Sigmoid colon (tissue), 7 donors: ENCODE measurements around the gene COL4A4. TPM values are rescaled to one million over a fixed set of nuclear protein-coding genes. Genes with fewer than 3 reads are reported as not detected.
A peak's percentile ranks its signal among the peaks of the same experiment; 100 is the strongest.

ENCODE experiments used
- DNase-seq: peaks from one replicate; pipeline ENCODE4 v3.0.0-alpha.2; 2019
- H3K27ac ChIP-seq, 4 donors: fragments of 200-600 bp; sonication (generic); one replicate each; pipeline ENCODE4 v1.5.1; 2016 to 2019; ENCODE audit warnings: mild to moderate bottlenecking in 1 of 4
- H3K27me3 ChIP-seq, 3 donors: fragments of 200-600 bp; sonication (generic); one replicate each; pipeline ENCODE4 v1.5.1; 2019; ENCODE audit warnings: mild to moderate bottlenecking in 1 of 3
- H3K36me3 ChIP-seq, 4 donors: fragments of 200-600 bp; sonication (generic); one replicate each; pipeline ENCODE4 v1.5.1; 2016 to 2019
- H3K4me1 ChIP-seq, 4 donors: fragments of 200-600 bp; sonication (generic); one replicate each; pipeline ENCODE4 v1.5.1; 2017 to 2019
- H3K4me3 ChIP-seq, 4 donors: fragments of 200-600 bp; sonication (generic); one replicate each; pipeline ENCODE4 v1.5.1; 2017 to 2019; ENCODE audit warnings: mild to moderate bottlenecking in 2 of 4, moderate library complexity in 1 of 4
- H3K9me3 ChIP-seq, 4 donors: fragments of 200-600 bp in 3 of 4; sonication (generic) in 3 of 4; one replicate each; pipeline versions ENCODE4 v1.5.1 to v1.6.1; 2013 to 2019
- CTCF ChIP-seq, 4 experiments: fragments of 450-650 bp in 3 of 4; fragments of 200-600 bp in 1 of 4; IDR thresholded peaks; one replicate each; pipeline ENCODE4 v1.5.1; 2016 to 2019; ENCODE audit warnings: antibody characterized with exemption in 4 of 4, mild to moderate bottlenecking in 3 of 4, moderate library complexity in 2 of 4
- EP300 ChIP-seq, 4 donors: sonication (generic); formaldehyde crosslinking; IDR thresholded peaks; one replicate each; pipeline ENCODE4 v1.6.1; 2017; ENCODE audit warnings: antibody characterized with exemption in 4 of 4
- POLR2A ChIP-seq, 2 donors: fragments of 450-650 bp; IDR thresholded peaks; one replicate each; pipeline ENCODE4 v1.6.1; 2016; ENCODE audit warnings: antibody characterized with exemption in 2 of 2, mild to moderate bottlenecking in 2 of 2, moderate library complexity in 2 of 2
- POLR2AphosphoS5 ChIP-seq, 4 donors: sonication (generic); formaldehyde crosslinking; IDR thresholded peaks; one replicate each; pipeline ENCODE4 v1.6.1; 2017; ENCODE audit warnings: antibody characterized with exemption in 4 of 4
- WGBS, 2 donors: extraction: QIAGEN DNeasy Blood & Tissue Kit; methylation state at CpG; one replicate each; pipeline ENCODE4 v1.1.7; 2013; 5-methylcytosine and 5-hydroxymethylcytosine counted together
- intact Hi-C: fragments of 100-400 bp; cut with DNase I; formaldehyde crosslinking; loops from one replicate; pipeline ENCODE4 v1.15.1; 2023
- polyA plus RNA-seq, 3 donors: library from polyadenylated mRNA; stranded (reverse); fragments of 200-250 nt; gene quantifications; one replicate each; pipeline ENCODE4 v1.2.3, GENCODE V29; 2013
- total RNA-seq, 4 donors: library from RNA; depleted of rRNA; stranded (reverse); fragments of >200 nt; gene quantifications; one replicate each; pipeline ENCODE4 v1.1.0, GENCODE V29; 2016
- donor health status: healthy with polysubstance abuse.
- donor health status: Bipolar disorder and iron deficiency.
- donor health status: healthy.

Gene COL4A4
- total and polyA plus RNA-seq, 7 donors, result 0.49 to 1.6 (median 1.2) TPM; not detected in 2

- intact Hi-C loops, result loop anchor here (2.0 to 10.0 kb wide), 3 partner anchors 150 to 1316 kb away; partner anchors contain the start of gene RHBDD1
- DNase-seq, result no peak
- no peaks in the 10 kb centered on the region for H3K36me3 ChIP-seq
- peaks cover 0 to 11% (median 4%) of the 10 kb centered on the region in 4 donors for H3K4me1 ChIP-seq
- TF ChIP-seq POLR2AphosphoS5 (IDR thresholded peaks at IDR 0.05) (peak in 3 of 4 donors; percentile 26 to 38 (median 33)), POLR2A (IDR thresholded peaks at IDR 0.05) (no peak), CTCF (IDR thresholded peaks at IDR 0.05) (peak; percentile 46 to 78 (median 65))
- H3K27me3 ChIP-seq, result no peaks in the 10 kb centered on the region
- H3K4me3 ChIP-seq, result no peak overlapping the region
- H3K27ac ChIP-seq, result peak overlapping the region in 1 of 4 donors; percentile 52
- 35 to 39% methylated on average over 8 of the region's 8 CpGs for WGBS, 2 donors
- no peaks in the 10 kb centered on the region for H3K9me3 ChIP-seq
Observed at GRCh38 chr2:226984750-226985582, 179.0 kb downstream of the COL4A4 start.

DNA sequence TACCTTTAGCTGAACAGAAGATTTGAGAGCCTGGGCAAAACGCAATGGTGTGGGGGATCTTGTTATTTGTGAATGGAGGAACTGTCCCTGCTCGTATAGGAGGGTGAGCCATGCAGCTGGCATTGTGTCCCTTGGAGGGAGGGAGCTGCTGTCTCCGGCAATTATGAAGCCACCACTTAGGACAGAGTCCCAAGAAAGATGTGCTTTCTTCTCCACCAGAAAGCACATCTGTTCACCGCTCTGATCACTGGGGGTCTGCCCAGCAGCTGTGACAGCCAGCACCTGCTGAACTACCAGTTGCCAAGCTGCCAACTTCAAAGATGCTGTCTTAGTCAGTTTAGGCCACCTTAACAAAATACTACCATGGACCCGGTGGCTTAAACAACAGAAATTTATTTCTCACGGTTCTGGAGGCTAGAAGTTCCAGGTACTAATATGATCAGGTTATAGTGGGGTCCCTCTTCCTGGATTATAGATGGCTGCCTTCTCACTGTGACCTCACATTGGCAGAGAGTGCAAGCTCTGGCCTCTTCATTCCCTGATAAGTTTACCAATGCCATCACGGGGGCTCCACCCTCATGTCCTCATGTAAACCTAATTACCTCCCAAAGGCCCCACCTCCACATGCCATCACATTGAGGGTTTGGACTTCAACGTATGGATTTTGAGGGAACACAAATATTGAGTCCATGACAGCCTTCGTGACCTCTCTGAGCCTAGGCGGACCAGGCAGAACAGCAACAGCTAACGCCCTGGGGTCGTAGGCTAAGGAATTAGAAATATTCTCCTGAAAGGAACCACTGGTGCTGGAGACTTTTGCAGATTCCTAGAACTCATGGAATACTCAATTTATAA, 179.9 kb downstream of the COL4A4 start:
- no peak for DNase-seq
- Histone ChIP-seq H3K27me3 (no peaks in the 10 kb centered on the region), H3K27ac (peak overlapping the region in 1 of 4 donors; percentile 52), H3K4me3 (no peak overlapping the region), H3K9me3 (no peaks in the 10 kb centered on the region), H3K4me1 (peaks cover 0 to 11% (median 4%) of the 10 kb centered on the region in 4 donors), H3K36me3 (no peaks in the 10 kb centered on the region)
- WGBS, 2 donors, result 80 to 83% methylated on average over 12 of the region's 12 CpGs
- intact Hi-C loops, result loop anchor here (2.0 to 10.0 kb wide), 4 partner anchors 149 to 1315 kb away; partner anchors contain the start of gene RHBDD1
- TF ChIP-seq POLR2AphosphoS5 (IDR thresholded peaks at IDR 0.05), result no peak
- no peak for TF ChIP-seq EP300 (IDR thresholded peaks at IDR 0.05)
- no peak for TF ChIP-seq POLR2A (IDR thresholded peaks at IDR 0.05)

DNA sequence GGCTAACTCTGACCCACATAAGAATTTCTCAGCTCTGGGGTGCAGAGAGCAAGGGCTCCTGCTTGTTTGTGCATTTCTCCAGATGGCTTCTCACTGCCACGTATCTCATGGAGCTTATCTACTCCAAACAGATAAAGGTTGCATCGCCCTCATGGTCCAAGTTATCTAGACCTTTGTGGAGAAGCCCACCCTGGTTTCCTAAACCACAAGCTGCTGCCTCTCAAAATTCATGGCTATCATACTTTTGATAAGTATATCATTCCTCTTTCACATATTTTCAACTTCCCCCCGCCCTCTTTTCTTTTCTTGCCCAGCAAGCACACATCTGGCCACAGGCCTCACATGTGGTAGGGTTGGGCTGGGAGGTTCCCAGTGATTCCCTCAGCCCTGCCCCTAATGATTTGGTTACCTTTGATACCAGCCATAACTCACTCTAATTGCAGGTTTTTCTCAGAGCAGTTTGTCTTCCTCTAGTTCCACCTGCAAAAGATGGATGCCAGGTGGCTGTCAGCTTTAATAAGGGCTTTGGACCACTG, 182.1 kb downstream of the COL4A4 start:
- DNase-seq, result no peak
- H3K4me3 ChIP-seq, result no peak overlapping the region
- TF ChIP-seq EP300 (IDR thresholded peaks at IDR 0.05), result no peak
- no peak for TF ChIP-seq POLR2AphosphoS5 (IDR thresholded peaks at IDR 0.05)
- no peak for TF ChIP-seq CTCF (IDR thresholded peaks at IDR 0.05)
- H3K27ac ChIP-seq, result no peak overlapping the region
- H3K9me3 ChIP-seq, result no peaks in the 10 kb centered on the region
- 61 to 69% methylated on average over 3 of the region's 3 CpGs for WGBS, 2 donors
- no peaks in the 10 kb centered on the region for H3K27me3 ChIP-seq
- intact Hi-C loops, result loop anchor here (2.0 to 10.0 kb wide), 2 partner anchors 147 to 1091 kb away; partner anchors contain the start of gene RHBDD1
- H3K36me3 ChIP-seq, result no peaks in the 10 kb centered on the region
- peaks cover 0 to 16% (median 5%) of the 10 kb centered on the region in 4 donors for H3K4me1 ChIP-seq

DNA sequence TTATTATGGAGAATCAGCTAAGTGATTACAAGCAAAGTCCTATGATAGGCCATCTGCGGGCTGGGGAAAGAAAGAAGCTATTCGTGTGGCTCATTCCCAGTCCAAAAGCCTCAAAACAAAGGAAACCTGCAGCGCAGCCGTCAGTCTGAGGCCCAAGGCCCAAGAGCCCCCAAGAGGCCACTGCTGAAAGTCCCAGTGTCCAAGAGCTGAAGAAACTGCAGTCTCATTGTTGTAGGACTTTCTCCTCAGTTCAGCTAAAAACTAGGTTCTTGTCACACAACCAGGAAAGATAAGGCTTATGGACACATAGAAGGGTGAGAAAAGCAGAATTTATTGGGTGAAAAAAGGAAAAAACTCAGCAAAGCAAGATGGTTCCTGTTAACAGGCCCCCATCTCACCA, 185.0 kb downstream of the COL4A4 start:
- Histone ChIP-seq H3K4me3 (no peak overlapping the region), H3K27me3 (no peaks in the 10 kb centered on the region), H3K27ac (no peak overlapping the region), H3K36me3 (no peaks in the 10 kb centered on the region), H3K9me3 (no peaks in the 10 kb centered on the region), H3K4me1 (peaks cover 0 to 5% (median 1%) of the 10 kb centered on the region in 4 donors)
- no peak for DNase-seq
- no peak for TF ChIP-seq CTCF (IDR thresholded peaks at IDR 0.05)
- no peak for TF ChIP-seq POLR2AphosphoS5 (IDR thresholded peaks at IDR 0.05)
- no peak for TF ChIP-seq EP300 (IDR thresholded peaks at IDR 0.05)
- intact Hi-C loops, result no loop called here
- WGBS, 2 donors, result 97 to 98% methylated on average over 4 of the region's 4 CpGs
